Activated T-cell treated with anti-CD3 and anti-CD28 coated beads, Interleukin-2, amount 50 U/mL, for 72 hours (primary cell): ENCODE results near the gene DCDC2B. TPM values are rescaled to one million over a fixed set of nuclear protein-coding genes. Genes with fewer than 3 reads are reported as not detected.
"Not testable (repeated sequence)": the region's sequence is repeated elsewhere in the genome, so short reads cannot be mapped to it uniquely, and the experiment has no call there.

ENCODE experiments used
- ATAC-seq, 2 donors: fragments of 150-1000 bp; cut with Tn5 transposase; replicated peaks in 1 of 2; 2 replicates each; pipeline ENCODE4 v1.10.0; 2021; ENCODE audit warnings: moderate library complexity in 2 of 2, mild to moderate bottlenecking in 1 of 2
- DNase-seq, 2 donors: peaks; one replicate each; pipeline ENCODE4 v3.0.0; 2021 to 2022; ENCODE audit warnings: mixed read lengths in 1 of 2
- H3K27ac Mint-ChIP-seq: one replicate; pipeline ENCODE4 v1.8.0; 2022; ENCODE audit warnings: mild to moderate bottlenecking, moderate library complexity, mixed read lengths
- H3K27me3 Mint-ChIP-seq: one replicate; pipeline ENCODE4 v1.8.0; 2022; ENCODE audit warnings: low read depth, mixed read lengths
- H3K36me3 Mint-ChIP-seq, 2 donors: one replicate each; pipeline ENCODE4 v1.8.0; 2022; ENCODE audit warnings: mixed read lengths in 2 of 2, mild to moderate bottlenecking in 1 of 2; ENCODE audit not compliant: insufficient read depth in 2 of 2
- H3K4me1 Mint-ChIP-seq: one replicate; pipeline ENCODE4 v1.8.0; 2022; ENCODE audit warnings: low read depth, mixed read lengths
- H3K4me3 Mint-ChIP-seq, 2 donors: one replicate each; pipeline ENCODE4 v1.8.0; 2022; ENCODE audit warnings: mild to moderate bottlenecking in 2 of 2, mixed read lengths in 2 of 2, moderate library complexity in 2 of 2
- H3K9me3 Mint-ChIP-seq, 2 donors: one replicate each; pipeline ENCODE4 v1.8.0; 2022; ENCODE audit warnings: mixed read lengths in 2 of 2
- total RNA-seq, 2 donors: library from RNA; stranded (reverse); gene quantifications; one replicate each; pipeline ENCODE4 v1.2.3, GENCODE V29; 2022

Gene DCDC2B
- under 1 TPM in 1 of 2 donors, not detected in 1; 0.21 TPM for total RNA-seq

DNA sequence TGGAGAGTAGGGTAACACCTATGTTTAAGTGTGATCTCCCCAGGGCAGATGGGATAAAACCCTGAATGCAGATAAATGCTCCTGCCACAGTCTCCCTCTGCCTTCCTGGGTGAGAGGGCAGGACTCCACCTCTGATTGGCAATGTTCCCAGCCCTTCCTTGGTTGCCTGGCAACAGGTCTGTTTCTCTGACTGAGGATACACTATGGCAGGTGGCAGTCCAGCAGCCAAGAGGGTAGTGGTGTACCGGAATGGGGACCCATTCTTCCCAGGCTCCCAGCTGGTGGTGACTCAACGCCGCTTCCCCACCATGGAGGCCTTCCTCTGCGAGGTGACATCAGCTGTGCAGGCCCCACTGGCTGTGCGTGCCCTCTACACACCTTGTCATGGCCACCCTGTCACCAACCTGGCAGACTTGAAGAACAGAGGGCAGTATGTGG, at the start of gene DCDC2B:
DCDC2B (plus strand) TSS at position 199 of the 438 bp plus-strand sequence; CDS start at position 204, 5 bp downstream.
- no peak within 1 kb of the TSS for H3K27ac Mint-ChIP-seq
- no peaks in the 10 kb centered on the region for H3K9me3 Mint-ChIP-seq

DNA sequence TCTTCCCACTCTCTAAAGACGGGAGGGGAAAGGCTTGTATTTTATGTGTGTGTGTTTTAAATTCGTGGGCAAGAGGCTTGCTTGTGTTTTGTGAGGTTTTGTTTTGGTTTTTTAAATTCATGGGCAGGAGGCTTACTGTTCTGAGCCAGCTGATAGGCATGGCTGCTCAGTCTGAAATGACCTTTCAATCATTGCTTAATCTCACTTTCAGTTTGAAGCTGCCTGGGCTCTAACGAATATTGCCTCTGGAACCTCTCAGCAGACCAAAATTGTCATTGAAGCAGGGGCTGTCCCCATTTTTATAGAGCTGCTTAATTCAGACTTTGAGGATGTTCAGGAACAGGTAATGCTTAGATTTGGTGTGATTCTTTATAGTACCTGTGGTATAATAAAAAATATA, 49.7 kb upstream of the DCDC2B start:
- Mint-ChIP-seq H3K4me1 (peaks cover 11% of the 10 kb centered on the region), H3K27ac (peak overlapping the region; percentile 54), H3K9me3 (no peaks in the 10 kb centered on the region), H3K4me3 (no peak overlapping the region), H3K36me3 (peaks cover 7 to 30% of the 10 kb centered on the region in 2 donors), H3K27me3 (no peaks in the 10 kb centered on the region)
- no peak for DNase-seq
- peak; percentile 32 to 58 for ATAC-seq

More for the DNA sequence above, at the start of gene DCDC2B:
- no peak within 1 kb of the TSS for H3K4me3 Mint-ChIP-seq
- DNase-seq (no peak), ATAC-seq (no peak)
- H3K27me3 Mint-ChIP-seq: no peaks in the 10 kb centered on the region
- peaks cover 22% of the 10 kb centered on the region for H3K4me1 Mint-ChIP-seq
- peaks cover 0 to 2% of the 10 kb centered on the region in 2 donors for H3K36me3 Mint-ChIP-seq

DNA sequence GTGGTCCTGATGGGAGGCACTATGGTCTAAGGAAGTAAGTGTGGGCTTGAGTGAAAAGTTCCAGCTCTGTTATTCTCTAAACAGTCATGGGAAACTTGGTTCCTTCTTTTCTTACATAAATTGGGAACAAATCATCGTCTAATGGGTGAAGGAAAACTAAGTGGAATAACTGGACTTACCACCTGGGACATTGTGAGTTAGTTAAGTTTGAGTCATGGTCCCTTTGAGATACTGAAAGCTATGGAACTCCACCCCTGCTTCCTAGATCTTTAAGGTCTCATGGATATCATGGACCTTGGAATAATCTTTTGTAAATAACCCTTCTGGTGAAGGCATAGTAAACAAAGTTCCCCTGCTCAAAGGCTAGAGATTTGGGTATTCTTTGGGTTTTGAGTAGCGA, 45.5 kb upstream of the DCDC2B start:
- Mint-ChIP-seq H3K4me3 (no peak overlapping the region), H3K9me3 (no peaks in the 10 kb centered on the region), H3K27ac (no peak overlapping the region), H3K4me1 (peaks cover 11% of the 10 kb centered on the region), H3K27me3 (no peaks in the 10 kb centered on the region), H3K36me3 (peaks cover 2 to 18% of the 10 kb centered on the region in 2 donors)
- ATAC-seq: no peak
- no peak for DNase-seq

DNA sequence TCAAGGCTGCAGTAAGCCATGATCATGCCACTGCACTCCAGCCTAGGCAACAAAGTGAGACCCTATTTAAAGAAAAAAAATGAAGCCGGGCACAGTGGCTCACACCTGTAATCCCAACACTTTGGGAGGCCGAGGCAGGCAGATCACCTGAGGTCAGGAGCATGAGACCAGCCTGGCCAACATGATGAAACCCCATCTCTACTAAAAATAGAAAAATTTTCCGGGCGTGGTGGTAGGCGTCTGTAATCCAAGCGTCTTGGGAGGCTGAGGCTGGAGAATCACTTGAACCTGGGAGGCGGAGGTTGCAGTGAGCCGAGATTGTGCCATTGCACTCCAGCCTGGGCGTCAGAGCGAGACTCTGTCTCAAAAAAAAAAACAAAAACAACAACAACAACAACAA, 43.3 kb upstream of the DCDC2B start:
- H3K4me1 Mint-ChIP-seq, ATAC-seq, H3K4me3 Mint-ChIP-seq, H3K9me3 Mint-ChIP-seq, DNase-seq, H3K27ac Mint-ChIP-seq, H3K27me3 Mint-ChIP-seq: not testable (repeated sequence)
- H3K36me3 Mint-ChIP-seq: peaks cover 7 to 17% of the 10 kb centered on the region in 2 donors

DNA sequence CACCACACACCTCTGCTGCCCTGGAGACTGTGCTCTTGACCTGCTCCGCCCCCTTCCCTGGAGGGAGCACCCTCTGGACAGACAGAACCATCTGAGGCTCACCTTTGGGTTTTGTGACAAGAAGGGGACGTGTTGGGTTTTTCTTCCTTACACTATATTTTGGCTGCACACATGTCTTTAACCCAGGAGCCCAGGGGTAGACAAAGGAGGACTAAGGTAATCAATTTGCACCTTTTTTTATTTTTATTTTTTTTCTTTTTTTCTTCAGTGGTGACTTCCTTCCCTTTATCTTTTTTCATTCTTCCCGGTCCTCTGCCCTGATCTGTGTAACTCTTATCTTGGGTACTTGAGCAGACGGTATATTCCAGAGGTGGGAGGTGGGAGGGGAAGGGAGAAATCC, 37.9 kb upstream of the DCDC2B start:
- no peaks in the 10 kb centered on the region for H3K27me3 Mint-ChIP-seq
- peaks cover 7 to 23% of the 10 kb centered on the region in 2 donors for H3K36me3 Mint-ChIP-seq
- peaks cover 17% of the 10 kb centered on the region for H3K4me1 Mint-ChIP-seq
- no peak overlapping the region for H3K27ac Mint-ChIP-seq
- H3K9me3 Mint-ChIP-seq: no peaks in the 10 kb centered on the region
- no peak for DNase-seq
- ATAC-seq: no peak
- no peak overlapping the region for H3K4me3 Mint-ChIP-seq

DNA sequence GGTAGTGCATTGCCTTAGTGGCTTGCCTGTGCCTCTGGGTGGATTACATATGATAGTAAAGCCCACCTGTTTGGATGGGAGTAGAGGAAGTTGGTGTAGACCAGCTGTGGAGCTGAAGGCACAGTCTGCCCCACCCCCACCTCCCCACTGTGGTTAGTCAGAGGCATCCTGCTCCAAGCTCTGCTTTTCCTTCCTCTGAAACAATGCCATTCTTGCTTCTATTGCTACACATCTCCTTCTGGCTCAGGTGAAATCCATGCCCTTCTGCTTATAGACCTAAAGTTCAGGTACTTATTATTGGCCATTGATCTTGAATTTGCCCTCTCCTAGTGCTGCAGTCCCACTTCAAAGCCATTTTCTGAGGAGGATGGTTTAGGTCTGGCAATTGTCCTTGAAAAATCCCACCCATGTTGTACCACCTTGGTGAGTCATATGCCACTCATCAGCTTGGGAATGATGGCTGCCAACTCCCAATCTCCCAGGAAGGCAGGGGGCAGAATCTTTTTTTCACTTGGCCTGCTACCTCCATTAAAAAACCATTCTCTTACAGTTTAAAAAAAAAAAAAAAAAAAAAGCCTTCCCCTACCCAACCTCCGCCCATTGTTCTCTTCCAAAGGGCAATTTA, 36.2 kb upstream of the DCDC2B start:
- ATAC-seq (no peak), DNase-seq (no peak)
- peaks cover 17% of the 10 kb centered on the region for H3K4me1 Mint-ChIP-seq
- no peaks in the 10 kb centered on the region for H3K27me3 Mint-ChIP-seq
- H3K36me3 Mint-ChIP-seq: peaks cover 5 to 20% of the 10 kb centered on the region in 2 donors
- H3K9me3 Mint-ChIP-seq: no peaks in the 10 kb centered on the region
- peak overlapping the region; percentile 19 for H3K27ac Mint-ChIP-seq
- H3K4me3 Mint-ChIP-seq: no peak overlapping the region

DNA sequence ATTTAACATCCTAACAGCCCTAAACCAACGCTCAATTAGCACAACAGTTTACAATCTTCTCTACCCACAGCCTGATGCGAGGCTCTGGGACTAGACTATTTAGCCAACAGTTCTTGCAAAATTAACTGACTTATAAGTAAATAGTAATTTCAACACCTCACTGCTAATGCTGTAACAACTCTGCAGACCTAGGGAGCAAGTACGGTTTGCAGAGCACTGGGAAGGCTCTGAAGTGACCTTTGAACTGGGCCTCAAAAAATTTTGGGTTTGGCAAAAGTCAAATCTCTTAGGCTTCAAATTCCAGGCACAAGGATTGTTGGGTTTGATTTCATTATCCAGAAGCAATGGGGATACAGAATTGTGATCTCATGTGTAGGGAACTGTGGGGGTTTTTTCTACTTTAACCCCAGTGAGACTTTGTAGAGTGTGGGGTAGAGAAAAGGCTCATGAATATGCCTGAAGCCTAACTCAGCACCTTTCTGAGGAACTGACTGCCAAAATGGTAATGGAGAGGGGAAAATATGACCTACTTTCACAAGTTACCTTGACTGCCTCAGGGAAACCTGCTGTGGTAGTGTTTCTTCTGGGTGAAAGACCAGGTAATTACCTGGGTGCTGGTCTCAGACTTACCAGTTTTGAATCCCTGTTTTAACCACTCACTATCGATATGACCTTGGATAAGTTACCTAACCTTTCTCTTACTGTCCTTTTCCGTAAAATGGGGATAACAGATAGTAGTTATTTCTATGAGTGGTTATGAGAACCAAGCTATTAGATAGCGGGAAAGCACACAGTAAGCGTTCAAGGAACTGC, 30.3 kb upstream of the DCDC2B start:
- Mint-ChIP-seq H3K27ac (peak overlapping the region; percentile 98), H3K4me3 (peak overlapping the region; percentile 98 to 99), H3K4me1 (peaks cover 43% of the 10 kb centered on the region), H3K36me3 (peaks cover 17 to 29% of the 10 kb centered on the region in 2 donors), H3K9me3 (no peaks in the 10 kb centered on the region), H3K27me3 (no peaks in the 10 kb centered on the region)
- DNase-seq (no peak), ATAC-seq (no peak)

DNA sequence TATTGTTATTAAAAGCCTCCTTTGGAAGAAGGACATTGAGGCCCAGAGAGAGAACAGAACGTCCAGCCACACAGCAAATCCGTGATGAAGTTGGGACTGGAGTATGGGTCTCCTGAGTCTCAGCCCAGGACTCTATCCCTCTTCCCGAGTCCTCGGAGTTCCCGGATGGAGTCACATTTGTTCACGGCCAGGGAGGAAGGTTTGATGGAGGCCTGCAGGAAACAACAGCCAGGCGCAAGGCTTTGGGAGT, 29.8 kb upstream of the DCDC2B start:
- no peaks in the 10 kb centered on the region for H3K9me3 Mint-ChIP-seq
- H3K36me3 Mint-ChIP-seq: peaks cover 19 to 34% of the 10 kb centered on the region in 2 donors
- peaks cover 48% of the 10 kb centered on the region for H3K4me1 Mint-ChIP-seq
- no peak for ATAC-seq
- no peak for DNase-seq
- peak overlapping the region; percentile 98 to 99 for H3K4me3 Mint-ChIP-seq
- H3K27ac Mint-ChIP-seq: peak overlapping the region; percentile 98
- H3K27me3 Mint-ChIP-seq: no peaks in the 10 kb centered on the region

DNA sequence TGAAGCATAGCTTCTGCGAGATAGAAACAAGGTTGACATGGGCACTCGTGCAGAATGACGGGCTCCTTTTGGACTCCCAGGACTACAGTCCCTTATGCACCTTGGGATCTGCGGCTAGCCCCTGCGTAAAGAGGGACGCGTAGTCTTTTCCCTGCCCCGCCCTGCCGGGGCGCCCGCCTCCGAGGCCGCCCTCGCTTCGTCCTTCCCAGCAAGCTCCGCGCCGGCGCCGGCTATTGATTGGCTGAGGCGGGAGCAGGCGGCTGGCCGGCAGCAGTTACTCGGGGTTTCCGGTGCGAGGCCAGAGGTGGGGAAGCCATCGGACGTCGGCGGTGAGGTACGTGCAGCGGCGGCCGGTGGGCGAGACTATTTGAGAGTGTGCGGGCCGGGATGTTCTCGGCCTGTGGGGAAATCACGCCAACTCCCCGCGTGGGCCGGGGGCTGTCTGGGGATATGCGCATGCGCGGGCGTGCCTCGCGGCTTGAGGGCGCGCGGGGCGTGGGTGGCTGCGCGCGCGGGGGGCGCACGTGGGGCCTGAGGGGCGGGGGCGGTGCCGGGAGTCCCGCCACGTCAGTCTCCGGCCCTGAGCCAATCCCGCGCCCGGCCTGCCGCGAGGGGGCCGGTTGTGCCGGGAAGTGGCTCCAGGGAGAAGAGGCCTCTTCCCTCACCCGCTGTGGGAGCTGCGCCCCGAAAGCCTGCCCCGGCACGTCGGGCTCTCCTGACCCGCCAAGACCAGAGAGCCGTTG, 29.3 kb upstream of the DCDC2B start, which contains the start of gene TXLNA:
TXLNA (plus strand) TSS at position 233 of the 743 bp plus-strand sequence. CDS start 671 bp downstream, outside the sequence.
- ATAC-seq: peak; percentile 87 to 91
- Mint-ChIP-seq H3K27me3 (no peaks in the 10 kb centered on the region), H3K9me3 (no peaks in the 10 kb centered on the region), H3K4me3 (peak within 1 kb of the TSS; percentile 98 to 99), H3K36me3 (peaks cover 22 to 35% of the 10 kb centered on the region in 2 donors), H3K27ac (peak within 1 kb of the TSS; percentile 98), H3K4me1 (peaks cover 53% of the 10 kb centered on the region)
- peak; percentile 93 to 94 for DNase-seq

DNA sequence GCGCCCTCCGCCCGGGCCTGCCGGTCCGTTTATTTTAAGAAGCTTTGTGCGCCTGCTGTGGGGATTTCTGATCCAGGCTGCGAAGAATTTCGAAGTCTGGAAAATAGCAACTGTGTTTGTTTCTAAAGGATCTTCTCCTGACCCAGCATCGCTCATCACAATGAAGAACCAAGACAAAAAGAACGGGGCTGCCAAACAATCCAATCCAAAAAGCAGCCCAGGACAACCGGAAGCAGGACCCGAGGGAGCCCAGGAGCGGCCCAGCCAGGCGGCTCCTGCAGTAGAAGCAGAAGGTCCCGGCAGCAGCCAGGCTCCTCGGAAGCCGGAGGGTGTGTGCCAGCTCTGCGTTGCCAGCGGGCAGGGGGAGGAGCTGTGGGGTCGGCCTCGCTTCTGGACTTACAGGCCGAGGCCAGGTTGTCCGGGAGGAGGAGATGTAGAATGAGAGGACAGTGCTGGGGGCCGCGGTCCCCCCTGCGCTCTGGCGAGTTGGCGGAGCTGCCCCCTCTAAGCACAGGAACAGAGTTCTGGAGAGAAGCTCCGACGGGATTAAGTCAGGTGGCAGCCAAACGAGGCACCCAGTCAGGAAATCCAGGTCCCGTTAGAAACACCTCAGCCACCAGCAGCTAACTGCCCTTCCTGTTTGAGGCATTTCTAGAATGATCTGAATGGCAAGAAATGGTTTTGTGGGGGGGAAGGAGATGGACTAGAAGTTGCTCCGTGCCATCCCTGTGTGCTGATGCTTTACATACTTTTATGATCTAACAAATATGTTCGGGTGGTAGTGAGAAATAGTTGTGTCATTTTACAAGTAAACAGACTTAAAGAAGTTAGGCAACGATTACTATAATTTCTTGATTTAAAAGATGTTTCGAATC, 28.5 kb upstream of the DCDC2B start:
- Mint-ChIP-seq H3K4me3 (peak overlapping the region; percentile 98 to 99), H3K9me3 (no peaks in the 10 kb centered on the region), H3K4me1 (peaks cover 59% of the 10 kb centered on the region), H3K27ac (peak overlapping the region; percentile 98), H3K27me3 (no peaks in the 10 kb centered on the region), H3K36me3 (peaks cover 26 to 40% of the 10 kb centered on the region in 2 donors)
- peak; percentile 20 to 34 for ATAC-seq
- peak; percentile 42 to 48 for DNase-seq

DNA sequence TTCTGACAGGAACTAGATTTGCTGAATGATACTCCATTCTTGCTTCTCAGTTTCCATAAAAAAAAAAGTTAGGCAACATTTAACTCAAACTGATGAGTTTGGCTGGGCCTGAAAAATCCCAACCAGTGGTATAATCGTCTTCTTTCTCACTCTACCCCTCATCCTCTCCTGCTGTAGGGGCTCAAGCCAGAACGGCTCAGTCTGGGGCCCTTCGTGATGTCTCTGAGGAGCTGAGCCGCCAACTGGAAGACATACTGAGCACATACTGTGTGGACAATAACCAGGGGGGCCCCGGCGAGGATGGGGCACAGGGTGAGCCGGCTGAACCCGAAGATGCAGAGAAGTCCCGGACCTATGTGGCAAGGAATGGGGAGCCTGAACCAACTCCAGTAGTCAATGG, 27.8 kb upstream of the DCDC2B start:
- Mint-ChIP-seq H3K27me3 (no peaks in the 10 kb centered on the region), H3K9me3 (no peaks in the 10 kb centered on the region), H3K4me1 (peaks cover 64% of the 10 kb centered on the region), H3K4me3 (peak overlapping the region; percentile 98 to 99), H3K36me3 (peaks cover 28 to 46% of the 10 kb centered on the region in 2 donors), H3K27ac (peak overlapping the region; percentile 98)
- ATAC-seq: no peak
- DNase-seq: no peak

DNA sequence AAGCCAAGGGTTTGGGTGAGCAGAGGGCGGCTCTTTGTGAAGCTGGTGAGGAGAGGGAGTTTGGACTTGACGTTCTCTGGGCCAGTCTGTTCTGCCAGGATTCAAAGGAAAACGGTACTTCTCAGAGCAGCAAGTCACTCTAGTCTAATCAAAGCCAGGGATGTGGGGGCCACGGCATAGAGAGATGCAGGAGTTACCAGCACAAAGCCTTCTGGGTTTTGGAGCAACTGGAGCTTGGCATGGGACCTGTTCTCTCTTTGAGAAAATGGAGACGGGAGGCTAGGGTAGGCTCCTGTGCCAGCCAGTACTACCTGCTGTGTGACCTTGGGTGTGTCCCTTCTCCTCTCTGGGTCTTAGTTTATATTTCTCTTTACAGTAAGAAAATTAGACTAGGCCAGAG, 27.3 kb upstream of the DCDC2B start:
- DNase-seq (no peak), ATAC-seq (no peak)
- peaks cover 69% of the 10 kb centered on the region for H3K4me1 Mint-ChIP-seq
- H3K27me3 Mint-ChIP-seq: no peaks in the 10 kb centered on the region
- peaks cover 33 to 51% of the 10 kb centered on the region in 2 donors for H3K36me3 Mint-ChIP-seq
- peak overlapping the region; percentile 98 for H3K27ac Mint-ChIP-seq
- H3K9me3 Mint-ChIP-seq: no peaks in the 10 kb centered on the region
- H3K4me3 Mint-ChIP-seq: peak overlapping the region; percentile 98 to 99
